IPS-15b (cell line): ENCODE data around the gene TMEM97.

Experiments used
- H3K27me3 ChIP-seq: one replicate; pipeline ENCODE4 v1.6.1; 2013; ENCODE audit warnings: low read length; ENCODE audit not compliant: control insufficient read depth, insufficient read depth
- H3K36me3 ChIP-seq: one replicate; pipeline ENCODE4 v1.6.1; 2013; ENCODE audit warnings: low read length; ENCODE audit not compliant: control insufficient read depth, insufficient read depth
- H3K4me1 ChIP-seq: one replicate; pipeline ENCODE4 v1.6.1; 2013; ENCODE audit warnings: mild to moderate bottlenecking, low read length; ENCODE audit not compliant: control insufficient read depth, insufficient read depth
- H3K4me3 ChIP-seq: one replicate; pipeline ENCODE4 v1.5.1; 2013; ENCODE audit warnings: low read depth, low read length
- H3K9ac ChIP-seq: one replicate; pipeline ENCODE4 v1.6.1; 2013; ENCODE audit warnings: low read depth, mild to moderate bottlenecking, low read length
- H3K9me3 ChIP-seq: one replicate; pipeline ENCODE4 v1.6.1; 2013; ENCODE audit warnings: mild to moderate bottlenecking, low read length; ENCODE audit not compliant: control insufficient read depth, insufficient read depth

TMEM97 gene

GRCh38 chr17:28341516-28341915, 22.5 kb downstream of the TMEM97 start:
- Histone ChIP-seq H3K4me3 (no peak overlapping the region), H3K9me3 (no peaks in the 10 kb centered on the region), H3K9ac (no peak overlapping the region), H3K4me1 (peaks cover 7% of the 10 kb centered on the region), H3K27me3 (no peaks in the 10 kb centered on the region), H3K36me3 (peaks cover 34% of the 10 kb centered on the region)

DNA sequence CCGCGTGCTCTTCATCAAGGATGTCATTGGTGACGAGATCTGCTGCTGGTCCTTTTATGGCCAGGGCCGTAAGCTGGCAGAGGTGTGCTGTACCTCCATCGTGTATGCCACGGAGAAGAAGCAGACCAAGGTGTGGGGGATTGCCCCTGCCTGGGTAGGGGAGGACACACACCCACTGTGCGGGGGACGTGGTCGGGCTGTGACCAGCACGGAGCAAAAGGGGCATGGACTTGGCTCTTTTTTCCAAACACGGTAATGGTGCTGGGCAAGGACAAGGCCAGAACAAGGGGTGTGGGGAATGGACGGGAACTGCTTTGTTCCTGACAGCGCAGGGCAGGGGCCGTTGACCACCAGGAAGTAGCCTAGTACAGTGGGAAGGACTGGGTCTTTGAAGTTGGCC, 23.3 kb downstream of the TMEM97 start:
- no peak overlapping the region for H3K9ac ChIP-seq
- H3K4me1 ChIP-seq = no peaks in the 10 kb centered on the region
- H3K36me3 ChIP-seq = peaks cover 40% of the 10 kb centered on the region
- no peaks in the 10 kb centered on the region for H3K9me3 ChIP-seq
- no peak overlapping the region for H3K4me3 ChIP-seq
- no peaks in the 10 kb centered on the region for H3K27me3 ChIP-seq

GRCh38 chr17:28343491-28343932, 24.5 kb downstream of the TMEM97 start:
- peaks cover 49% of the 10 kb centered on the region for H3K36me3 ChIP-seq

DNA sequence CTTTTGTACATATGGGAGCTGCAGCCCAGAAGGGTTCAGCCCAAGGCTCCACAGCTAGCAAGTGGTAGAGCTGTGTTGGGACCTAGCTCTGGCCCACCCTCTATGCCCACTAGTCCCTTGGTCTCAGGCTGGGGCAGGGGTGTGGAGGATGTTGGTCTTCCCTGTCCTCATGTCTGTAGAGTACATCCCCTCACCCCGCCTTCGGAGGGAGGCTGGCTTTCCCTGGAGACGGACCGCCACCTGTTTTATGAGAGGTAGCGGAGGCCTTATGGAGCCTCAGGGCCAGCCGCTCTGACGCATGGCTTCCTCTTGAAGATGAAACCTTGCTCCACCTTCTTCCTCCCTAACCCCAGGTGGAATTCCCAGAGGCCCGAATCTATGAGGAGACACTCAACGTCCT, 25.0 kb downstream of the TMEM97 start:
- Histone ChIP-seq H3K4me3 (no peak overlapping the region), H3K36me3 (peaks cover 52% of the 10 kb centered on the region), H3K9ac (no peak overlapping the region), H3K9me3 (no peaks in the 10 kb centered on the region), H3K27me3 (no peaks in the 10 kb centered on the region), H3K4me1 (no peaks in the 10 kb centered on the region)

More at GRCh38 chr17:28343491-28343932, 24.5 kb downstream of the TMEM97 start:
- Histone ChIP-seq H3K4me1 (no peaks in the 10 kb centered on the region), H3K9me3 (no peaks in the 10 kb centered on the region), H3K9ac (no peak overlapping the region), H3K4me3 (no peak overlapping the region), H3K27me3 (no peaks in the 10 kb centered on the region)

GRCh38 chr17:28344435-28344901, 25.5 kb downstream of the TMEM97 start:
- Histone ChIP-seq H3K4me1 (no peaks in the 10 kb centered on the region), H3K36me3 (peaks cover 51% of the 10 kb centered on the region), H3K27me3 (no peaks in the 10 kb centered on the region), H3K9me3 (no peaks in the 10 kb centered on the region), H3K9ac (no peak overlapping the region), H3K4me3 (no peak overlapping the region)

DNA sequence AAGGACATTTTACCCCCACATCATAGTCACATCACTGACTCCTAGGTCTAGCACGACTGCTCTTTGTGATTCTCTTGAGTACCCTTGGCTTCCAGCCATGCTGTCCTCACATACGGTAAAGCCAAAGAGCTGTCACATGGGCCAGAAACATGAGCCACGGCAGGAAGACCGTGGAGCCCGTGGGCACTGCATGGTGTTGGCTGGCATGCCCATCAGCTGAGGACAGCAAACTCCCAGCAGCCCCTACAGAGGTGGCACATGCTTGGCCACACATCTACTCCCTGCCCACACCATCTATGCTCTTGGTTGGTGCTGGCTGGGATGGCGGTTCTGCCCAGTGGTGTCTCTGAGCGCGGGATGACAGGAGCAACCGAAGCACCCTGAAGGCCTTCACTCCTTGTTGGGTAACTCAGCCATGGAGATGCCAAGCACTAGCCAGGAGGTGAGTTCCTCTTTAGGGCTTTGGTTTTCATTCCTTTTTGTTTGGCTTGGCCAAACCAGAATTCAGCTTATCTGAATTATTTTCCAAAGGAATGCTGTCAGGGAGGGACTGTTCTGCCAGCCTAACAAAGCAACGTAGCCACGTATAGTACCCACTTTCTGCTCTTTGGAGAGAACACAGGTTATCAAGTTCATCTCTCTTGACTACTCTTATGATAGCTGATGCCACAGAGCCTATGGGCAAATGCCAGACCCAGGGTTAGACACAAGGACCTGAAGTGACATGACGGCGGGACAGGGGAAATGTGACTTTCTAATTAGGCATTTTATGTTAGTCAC, 26.6 kb downstream of the TMEM97 start:
- Histone ChIP-seq H3K27me3 (no peaks in the 10 kb centered on the region), H3K9me3 (no peaks in the 10 kb centered on the region), H3K4me3 (no peak overlapping the region), H3K9ac (no peak overlapping the region), H3K4me1 (no peaks in the 10 kb centered on the region), H3K36me3 (peaks cover 44% of the 10 kb centered on the region)

- H3K4me1 ChIP-seq = no peaks in the 10 kb centered on the region
- H3K27me3 ChIP-seq = no peaks in the 10 kb centered on the region
- peaks cover 49% of the 10 kb centered on the region for H3K36me3 ChIP-seq
- no peak overlapping the region for H3K4me3 ChIP-seq
- H3K9me3 ChIP-seq = no peaks in the 10 kb centered on the region
- H3K9ac ChIP-seq = no peak overlapping the region
These were observed 27.2 kb downstream of the TMEM97 start for GRCh38 chr17:28346199-28346580.

DNA sequence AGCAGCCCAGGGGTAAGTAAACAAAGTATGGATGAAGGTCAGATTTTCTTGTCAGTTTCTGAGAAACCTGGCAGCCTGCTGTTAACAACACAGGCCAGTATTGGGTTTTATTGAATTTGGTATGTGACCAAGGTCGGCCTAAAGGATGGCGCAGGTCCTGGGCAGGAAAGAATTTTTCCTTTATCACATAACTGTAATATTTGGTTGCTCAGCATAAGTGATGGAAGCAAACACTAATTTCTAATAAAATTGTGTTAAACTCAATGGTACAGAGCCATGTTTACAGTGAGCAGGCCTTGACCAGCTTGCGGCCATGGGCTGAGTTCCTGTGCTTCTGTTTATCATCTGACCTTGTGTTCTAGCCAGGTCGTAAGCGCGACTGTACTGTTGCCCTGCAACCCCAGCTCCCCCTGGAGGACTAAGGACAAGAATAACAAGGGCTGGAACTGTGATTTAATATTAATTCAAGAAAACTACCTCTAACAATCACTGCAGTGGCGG, 27.8 kb downstream of the TMEM97 start:
- no peak overlapping the region for H3K4me3 ChIP-seq
- no peaks in the 10 kb centered on the region for H3K9me3 ChIP-seq
- H3K27me3 ChIP-seq = no peaks in the 10 kb centered on the region
- peaks cover 55% of the 10 kb centered on the region for H3K36me3 ChIP-seq
- no peak overlapping the region for H3K9ac ChIP-seq
- no peaks in the 10 kb centered on the region for H3K4me1 ChIP-seq

DNA sequence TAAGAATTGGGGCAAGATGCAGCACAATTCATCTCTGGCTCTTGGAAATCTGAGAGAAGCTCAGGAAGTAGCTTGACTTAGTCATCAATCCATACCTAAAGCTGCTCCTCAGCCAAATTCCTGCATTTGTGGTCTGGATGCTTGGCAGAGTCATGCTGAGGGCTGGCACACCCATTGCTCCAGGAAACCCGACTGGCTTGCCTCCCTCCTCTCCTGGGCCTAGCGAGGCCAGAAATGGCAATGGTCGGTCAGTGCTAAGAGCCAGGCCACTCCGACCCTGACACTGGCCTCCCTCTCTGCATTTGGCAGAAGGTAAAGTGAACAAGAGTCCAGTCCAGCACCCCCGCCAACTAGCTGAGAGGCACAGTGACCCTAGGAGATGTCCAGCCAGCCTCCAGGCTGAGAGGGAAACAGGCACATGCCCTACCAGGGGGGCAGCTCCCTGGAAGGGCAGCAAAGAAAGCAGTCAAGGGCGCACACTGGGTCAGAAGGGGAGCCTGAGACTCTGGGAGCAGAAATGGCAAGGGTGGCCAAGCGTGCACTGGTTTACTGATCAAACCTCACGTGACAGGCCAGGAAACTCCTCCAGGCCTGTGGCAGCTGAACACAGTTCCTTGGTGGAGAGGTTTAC, 28.4 kb downstream of the TMEM97 start:
- Histone ChIP-seq H3K36me3 (peaks cover 53% of the 10 kb centered on the region), H3K4me1 (no peaks in the 10 kb centered on the region), H3K9me3 (no peaks in the 10 kb centered on the region), H3K27me3 (no peaks in the 10 kb centered on the region), H3K4me3 (no peak overlapping the region), H3K9ac (no peak overlapping the region)

DNA sequence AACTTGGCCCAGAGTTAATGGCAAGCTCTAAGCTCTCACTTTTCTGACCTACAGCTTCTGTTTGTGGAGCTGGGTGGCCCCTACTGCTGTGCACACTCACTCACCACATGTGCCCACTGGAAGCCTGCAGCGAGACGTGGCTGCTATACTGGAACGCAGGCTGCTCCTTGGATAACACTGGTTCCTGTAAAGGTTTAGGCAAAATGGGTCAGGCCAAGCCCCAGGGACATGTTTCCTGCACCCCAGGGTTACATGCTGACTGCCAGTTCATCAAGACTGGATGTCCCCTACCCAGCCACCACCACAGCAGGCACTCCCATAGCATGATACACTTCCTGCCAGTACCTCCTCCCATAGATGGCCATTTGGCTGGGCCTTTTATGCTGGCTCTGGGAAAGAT, 30.0 kb downstream of the TMEM97 start:
- no peaks in the 10 kb centered on the region for H3K27me3 ChIP-seq
- H3K36me3 ChIP-seq = peaks cover 57% of the 10 kb centered on the region
- no peaks in the 10 kb centered on the region for H3K4me1 ChIP-seq
- no peak overlapping the region for H3K9ac ChIP-seq
- H3K9me3 ChIP-seq = no peaks in the 10 kb centered on the region
- H3K4me3 ChIP-seq = no peak overlapping the region

DNA sequence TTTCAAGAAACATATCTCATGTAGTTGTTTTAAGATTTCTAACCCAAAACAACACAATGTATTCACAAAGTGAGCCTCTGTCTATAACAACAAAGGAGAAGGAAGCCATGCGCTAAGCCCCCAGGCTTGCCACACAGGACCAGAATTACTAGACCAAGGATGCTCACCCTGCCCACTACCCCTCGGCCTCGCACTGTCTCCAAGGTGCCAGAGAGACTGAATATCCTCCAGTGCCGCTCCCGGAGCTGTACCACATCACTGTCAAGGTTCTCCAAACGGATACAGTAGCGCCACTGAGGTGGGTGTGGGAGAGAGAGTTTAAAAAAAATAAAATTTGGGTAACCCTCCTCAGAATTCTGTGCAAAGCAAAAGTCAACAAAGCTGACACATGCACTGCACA, 31.3 kb downstream of the TMEM97 start:
- peaks cover 50% of the 10 kb centered on the region for H3K36me3 ChIP-seq
- H3K27me3 ChIP-seq = no peaks in the 10 kb centered on the region
- no peaks in the 10 kb centered on the region for H3K4me1 ChIP-seq
- no peaks in the 10 kb centered on the region for H3K9me3 ChIP-seq
- no peak overlapping the region for H3K9ac ChIP-seq
- no peak overlapping the region for H3K4me3 ChIP-seq
